SK-N-SH (cell line): Measurements from ENCODE around the gene TPP2. TPM values are rescaled to one million over a fixed set of nuclear protein-coding genes. Genes with fewer than 3 reads are reported as not detected.
A peak's percentile ranks its signal among the peaks of the same experiment; 100 is the strongest.

Experiments
- CTCF ChIA-PET: fragments of 300-600, 350-600 bp; formaldehyde crosslinking; extraction: SDS; loops from one replicate; lab custom pipeline; 2021; lab: Yijun Ruan, JAX
- POLR2A ChIA-PET: fragments of 350-600 bp; sonication (Branson Sonifier 250); formaldehyde crosslinking; extraction: SDS; loops from one replicate; lab custom pipeline; 2020; ENCODE audit warnings: antibody characterized with exemption, inconsistent platforms; lab: Yijun Ruan, JAX
- DNase-seq: peaks from one replicate; pipeline ENCODE4 v3.0.0; 2012
- H2AFZ ChIP-seq: fragments of 200-600 bp; sonication (generic); 2 replicates; pipeline ENCODE4 v1.8.1; 2016; ENCODE audit warnings: antibody characterized with exemption, mild to moderate bottlenecking, low read depth
- H3F3A ChIP-seq: fragments of 200-600 bp; sonication (generic); replicated peaks from 2 replicates; pipeline ENCODE3; 2016; ENCODE audit warnings: antibody characterized with exemption, mild to moderate bottlenecking; ENCODE audit not compliant: insufficient read depth
- H3K27ac ChIP-seq, 2 experiments: fragments of 200-500 bp in 1 of 2; fragments of 200-600 bp in 1 of 2; sonication (Bioruptor generic) in 1 of 2; sonication (generic), shearing (Covaris generic) in 1 of 2; 2 replicates each; pipeline versions ENCODE4 v1.5.1 to v1.6.1; 2014 to 2016; ENCODE audit warnings: low read depth in 2 of 2, inconsistent platforms in 1 of 2, low read length in 1 of 2, mild to moderate bottlenecking in 1 of 2, mixed read lengths in 1 of 2
- H3K27me3 ChIP-seq: fragments of 200-600 bp; sonication (generic), shearing (Covaris generic); 2 replicates; pipeline ENCODE4 v1.6.1; 2016; ENCODE audit warnings: mixed run types; ENCODE audit not compliant: insufficient read depth
- H3K36me3 ChIP-seq, 2 experiments: fragments of 200-500 bp in 1 of 2; fragments of 200-600 bp in 1 of 2; sonication (Bioruptor generic) in 1 of 2; sonication (generic) in 1 of 2; replicated peaks in 1 of 2; 2 replicates each; pipeline versions ENCODE3 to v1.5.1; 2014 to 2016; ENCODE audit warnings: low read length in 1 of 2, mild to moderate bottlenecking in 1 of 2; ENCODE audit not compliant: insufficient read depth in 2 of 2, control insufficient read depth in 1 of 2
- H3K4me1 ChIP-seq, 2 experiments: fragments of 200-500 bp in 1 of 2; fragments of 200-600 bp in 1 of 2; sonication (Bioruptor generic) in 1 of 2; sonication (generic), shearing (Covaris generic) in 1 of 2; 2 replicates each; pipeline versions ENCODE4 v1.5.1 to v1.6.1; 2014 to 2016; ENCODE audit warnings: low read depth in 1 of 2, low read length in 1 of 2, mixed run types in 1 of 2; ENCODE audit not compliant: insufficient read depth in 2 of 2, control insufficient read depth in 1 of 2
- H3K4me2 ChIP-seq: fragments of 200-600 bp; sonication (generic), shearing (Covaris generic); 2 replicates; pipeline ENCODE4 v1.6.1; 2017; ENCODE audit warnings: mixed run types
- H3K4me3 ChIP-seq, 2 experiments: fragments of 200-500 bp in 1 of 2; fragments of 200-600 bp in 1 of 2; sonication (Bioruptor generic) in 1 of 2; sonication (generic), shearing (Covaris generic) in 1 of 2; 2 replicates each; pipeline versions ENCODE4 v1.5.1 to v1.8.1; 2014 to 2016; ENCODE audit warnings: low read depth in 2 of 2, inconsistent platforms in 1 of 2, low read length in 1 of 2, mild to moderate bottlenecking in 1 of 2, mixed read lengths in 1 of 2, moderate library complexity in 1 of 2
- H3K79me2 ChIP-seq: fragments of 200-600 bp; sonication (generic); 2 replicates; pipeline ENCODE4 v1.8.1; 2017; ENCODE audit warnings: mild to moderate bottlenecking; ENCODE audit not compliant: insufficient read depth
- H3K9ac ChIP-seq: fragments of 200-600 bp; sonication (generic); 2 replicates; pipeline ENCODE4 v1.6.1; 2017; ENCODE audit warnings: mixed run types
- H3K9me2 ChIP-seq: fragments of 200-600 bp; sonication (generic); 2 replicates; pipeline ENCODE4 v1.6.1; 2017; ENCODE audit warnings: mixed run types
- H3K9me3 ChIP-seq: fragments of 200-600 bp; sonication (generic); 2 replicates; pipeline ENCODE4 v1.6.1; 2017; ENCODE audit warnings: mixed run types, mild to moderate bottlenecking, moderate library complexity
- H4K20me1 ChIP-seq: fragments of 200-600 bp; sonication (generic); 2 replicates; pipeline ENCODE4 v1.6.1; 2017; ENCODE audit warnings: mild to moderate bottlenecking, mixed run types; ENCODE audit not compliant: insufficient read depth
- EZH2phosphoT487 ChIP-seq: fragments of 200-600 bp; sonication (generic); IDR thresholded peaks from 2 replicates; pipeline ENCODE4 v1.6.1; 2017; ENCODE audit warnings: low read depth, mixed run types, mild to moderate bottlenecking, antibody characterized with exemption, moderate library complexity, borderline replicate concordance
- FOXJ3 ChIP-seq: sonication (generic); formaldehyde crosslinking; IDR thresholded peaks from 2 replicates; pipeline ENCODE4 v1.5.1; 2020; ENCODE audit warnings: mild to moderate bottlenecking, missing genetic modification reagents
- GABPA ChIP-seq: IDR thresholded peaks from 2 replicates; pipeline ENCODE4 v1.4.0; 2012; ENCODE audit warnings: low read depth, mild to moderate bottlenecking
- MAX ChIP-seq: IDR thresholded peaks from 2 replicates; pipeline ENCODE4 v1.4.0; 2012; ENCODE audit warnings: low read depth
- MEF2A ChIP-seq: IDR thresholded peaks from 2 replicates; pipeline ENCODE4 v1.4.0; 2012; ENCODE audit warnings: low read depth, borderline replicate concordance
- MXI1 ChIP-seq: IDR thresholded peaks from 2 replicates; pipeline ENCODE4 v1.6.1; 2012; ENCODE audit warnings: mild to moderate bottlenecking, low read depth, low read length, improper control_type of control experiment
- NFIC ChIP-seq: IDR thresholded peaks from 2 replicates; pipeline ENCODE4 v1.4.0; 2012; ENCODE audit warnings: borderline replicate concordance
- NRF1 ChIP-seq: IDR thresholded peaks from 2 replicates; pipeline ENCODE4 v1.6.1; 2012; ENCODE audit warnings: low read depth, mild to moderate bottlenecking, low read length
- TCF12 ChIP-seq: IDR thresholded peaks from 2 replicates; pipeline ENCODE4 v1.4.0; 2012
- TEAD4 ChIP-seq: IDR thresholded peaks from 2 replicates; pipeline ENCODE4 v1.4.0; 2012; ENCODE audit warnings: mild to moderate bottlenecking, borderline replicate concordance; ENCODE audit not compliant: insufficient read depth
- YY1 ChIP-seq: IDR thresholded peaks from 2 replicates; pipeline ENCODE4 v1.4.0; 2012; ENCODE audit warnings: low read depth, mild to moderate bottlenecking
- ZBTB33 ChIP-seq: IDR thresholded peaks from 2 replicates; pipeline ENCODE4 v1.4.0; 2012; ENCODE audit warnings: low read depth, borderline replicate concordance
- WGBS: methylation state at CpG from one replicate; pipeline ENCODE4 v1.1.6; 2017; ENCODE audit warnings: low lambda C conversion rate; 5-methylcytosine and 5-hydroxymethylcytosine counted together
- polyA plus RNA-seq, 3 experiments: library from polyadenylated mRNA; depleted of rRNA; stranded (reverse); fragments of >200 nt; gene quantifications; 2 replicates each; pipeline ENCODE4 v1.2.3, GENCODE V29; 2012
- TF ChIP-seq, protein P1 (sequence below): IDR thresholded peaks from 2 replicates; pipeline ENCODE4 v1.6.1; 2012; ENCODE audit warnings: mild to moderate bottlenecking, low read depth, low read length, moderate library complexity

TPP2 gene
- polyA plus RNA-seq, 1 of the 3 experiments (the other 2 are of a cell fraction) = 8.3 TPM

GRCh38 chr13:102556806-102557205, 40.0 kb upstream of the TPP2 start:
- no peaks in the 10 kb centered on the region for H3K9me2 ChIP-seq
- no peaks in the 10 kb centered on the region for H4K20me1 ChIP-seq
- H3K79me2 ChIP-seq = no peaks in the 10 kb centered on the region
- no peaks in the 10 kb centered on the region for H3K36me3 ChIP-seq
- H3K9ac ChIP-seq = no peak overlapping the region
- H3K27me3 ChIP-seq = no peaks in the 10 kb centered on the region
- H3K27ac ChIP-seq = peak overlapping the region in 1 of 2 experiments; percentile 48; a peak in 1 of 4 replicates
- POLR2A ChIA-PET = interaction anchor here (1.6 to 1.7 kb wide), 2 partner anchors 156 to 162 kb away, joined by 9 to 19 read pairs; no protein-coding TSS in a partner anchor
- no peak overlapping the region for H2AFZ ChIP-seq
- H3K9me3 ChIP-seq = no peaks in the 10 kb centered on the region
- no peak overlapping the region for H3K4me2 ChIP-seq
- 70% methylated on average over 3 of the region's 3 CpGs for WGBS
- no peak for DNase-seq
- H3F3A ChIP-seq = no peaks in the 10 kb centered on the region
- CTCF ChIA-PET = interaction anchor here (0.6 to 5.4 kb wide), 26 partner anchors 10 to 1412 kb away, joined by 3 to 67 read pairs (median 5); partner anchors contain the start of gene FGF14
- no peak overlapping the region for H3K4me3 ChIP-seq
- peaks cover 0 to 2% of the 10 kb centered on the region in 2 experiments; a peak in 2 of 4 replicates for H3K4me1 ChIP-seq
- TF ChIP-seq MAX (no peak), FOXJ3 (CRISPR knock-in tag) (no peak), NFIC (no peak), ZBTB33 (no peak), GABPA (no peak), MEF2A (no peak), TEAD4 (no peak), TCF12 (no peak), MXI1 (no peak)
- TF ChIP-seq, protein P1, sequence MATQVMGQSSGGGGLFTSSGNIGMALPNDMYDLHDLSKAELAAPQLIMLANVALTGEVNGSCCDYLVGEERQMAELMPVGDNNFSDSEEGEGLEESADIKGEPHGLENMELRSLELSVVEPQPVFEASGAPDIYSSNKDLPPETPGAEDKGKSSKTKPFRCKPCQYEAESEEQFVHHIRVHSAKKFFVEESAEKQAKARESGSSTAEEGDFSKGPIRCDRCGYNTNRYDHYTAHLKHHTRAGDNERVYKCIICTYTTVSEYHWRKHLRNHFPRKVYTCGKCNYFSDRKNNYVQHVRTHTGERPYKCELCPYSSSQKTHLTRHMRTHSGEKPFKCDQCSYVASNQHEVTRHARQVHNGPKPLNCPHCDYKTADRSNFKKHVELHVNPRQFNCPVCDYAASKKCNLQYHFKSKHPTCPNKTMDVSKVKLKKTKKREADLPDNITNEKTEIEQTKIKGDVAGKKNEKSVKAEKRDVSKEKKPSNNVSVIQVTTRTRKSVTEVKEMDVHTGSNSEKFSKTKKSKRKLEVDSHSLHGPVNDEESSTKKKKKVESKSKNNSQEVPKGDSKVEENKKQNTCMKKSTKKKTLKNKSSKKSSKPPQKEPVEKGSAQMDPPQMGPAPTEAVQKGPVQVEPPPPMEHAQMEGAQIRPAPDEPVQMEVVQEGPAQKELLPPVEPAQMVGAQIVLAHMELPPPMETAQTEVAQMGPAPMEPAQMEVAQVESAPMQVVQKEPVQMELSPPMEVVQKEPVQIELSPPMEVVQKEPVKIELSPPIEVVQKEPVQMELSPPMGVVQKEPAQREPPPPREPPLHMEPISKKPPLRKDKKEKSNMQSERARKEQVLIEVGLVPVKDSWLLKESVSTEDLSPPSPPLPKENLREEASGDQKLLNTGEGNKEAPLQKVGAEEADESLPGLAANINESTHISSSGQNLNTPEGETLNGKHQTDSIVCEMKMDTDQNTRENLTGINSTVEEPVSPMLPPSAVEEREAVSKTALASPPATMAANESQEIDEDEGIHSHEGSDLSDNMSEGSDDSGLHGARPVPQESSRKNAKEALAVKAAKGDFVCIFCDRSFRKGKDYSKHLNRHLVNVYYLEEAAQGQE = no peak

DNA sequence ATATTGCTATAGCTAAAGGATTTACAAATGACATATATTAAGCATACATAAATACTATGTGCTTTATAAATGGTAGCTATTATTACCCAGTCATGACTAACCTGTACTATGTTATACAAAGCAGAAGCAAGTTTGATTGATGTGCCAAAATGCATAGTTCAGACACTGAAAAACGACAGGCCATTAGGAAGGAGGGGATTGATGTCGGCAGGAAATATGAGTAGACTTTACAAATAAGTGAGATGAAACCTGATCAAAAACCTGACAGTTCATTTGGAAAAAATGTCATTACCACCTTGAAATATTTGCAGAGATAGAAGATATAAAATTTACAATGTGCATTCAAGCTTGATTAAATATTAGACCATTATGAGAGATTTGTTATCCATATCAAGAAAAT, 38.8 kb upstream of the TPP2 start:
- H3K9me2 ChIP-seq = no peaks in the 10 kb centered on the region
- CTCF ChIA-PET = interaction anchor here (0.6 to 5.4 kb wide), 9 partner anchors 10 to 772 kb away, joined by 3 to 67 read pairs (median 5); partner anchors contain the start of gene FGF14
- H3K27me3 ChIP-seq = no peaks in the 10 kb centered on the region
- H2AFZ ChIP-seq = no peak overlapping the region
- H3F3A ChIP-seq = no peaks in the 10 kb centered on the region
- H3K27ac ChIP-seq = no peak overlapping the region
- 54% methylated on average over 2 of the region's 2 CpGs for WGBS
- DNase-seq = no peak
- H3K4me2 ChIP-seq = no peak overlapping the region
- peaks cover 0 to 2% of the 10 kb centered on the region in 2 experiments; a peak in 2 of 4 replicates for H3K4me1 ChIP-seq
- H4K20me1 ChIP-seq = no peaks in the 10 kb centered on the region
- no peak overlapping the region for H3K9ac ChIP-seq
- H3K9me3 ChIP-seq = no peaks in the 10 kb centered on the region
- POLR2A ChIA-PET = no interaction called here
- H3K36me3 ChIP-seq = no peaks in the 10 kb centered on the region
- no peak overlapping the region for H3K4me3 ChIP-seq
- no peaks in the 10 kb centered on the region for H3K79me2 ChIP-seq
- TF ChIP-seq NRF1 (no peak), ZBTB33 (no peak), YY1 (no peak), GABPA (no peak), EZH2phosphoT487 (no peak)
- TF ChIP-seq, protein P1 = no peak
